Esophagus mucosa (tissue), 1 donor: ENCODE data around the gene PTTG1IP. TPM values are rescaled to one million over a fixed set of nuclear protein-coding genes. Genes with fewer than 3 reads are reported as not detected.

ENCODE experiments used
- ATAC-seq: fragments of 200-7000 bp; cut with Tn5 transposase; one replicate; pipeline ENCODE4 v1.9.1; 2020
- total RNA-seq: library from RNA; stranded (reverse); gene quantifications from one replicate; pipeline ENCODE4 v1.2.4, GENCODE V29; 2023
- donor health status: DM: yes; HTN: yes; CAD: no.

Gene PTTG1IP
- total RNA-seq, 1 donor from 2014 or later, result 67.1 TPM

GRCh38 chr21:44895859-44896258 lies 22.4 kb upstream of the PTTG1IP start:
- ATAC-seq, result no peak

GRCh38 chr21:44894687-44895302 lies 21.3 kb upstream of the PTTG1IP start:
- no peak for ATAC-seq

GRCh38 chr21:44893948-44894656 lies 20.6 kb upstream of the PTTG1IP start:
- ATAC-seq, result no peak

- ATAC-seq, result no peak
Observed at GRCh38 chr21:44893278-44893556, 19.7 kb upstream of the PTTG1IP start.

- ATAC-seq, result no peak
Observed at GRCh38 chr21:44892536-44893277, 19.2 kb upstream of the PTTG1IP start.

- no peak for ATAC-seq
Observed at GRCh38 chr21:44892095-44892494, 18.6 kb upstream of the PTTG1IP start.

GRCh38 chr21:44891631-44892031 lies 18.1 kb upstream of the PTTG1IP start:
- no peak for ATAC-seq

GRCh38 chr21:44890961-44891541 lies 17.6 kb upstream of the PTTG1IP start:
- ATAC-seq, result no peak

GRCh38 chr21:44890338-44890931 lies 16.9 kb upstream of the PTTG1IP start:
- peak; percentile 44 for ATAC-seq

GRCh38 chr21:44889625-44890337 lies 16.3 kb upstream of the PTTG1IP start:
- ATAC-seq, result no peak

GRCh38 chr21:44888581-44889550 lies 15.4 kb upstream of the PTTG1IP start:
- ATAC-seq, result peak; percentile 7

- ATAC-seq, result no peak
Observed at GRCh38 chr21:44887807-44888580, 14.5 kb upstream of the PTTG1IP start.

GRCh38 chr21:44887126-44887806 lies 13.8 kb upstream of the PTTG1IP start:
- ATAC-seq, result no peak

GRCh38 chr21:44886113-44887075 lies 12.9 kb upstream of the PTTG1IP start:
- ATAC-seq, result no peak

GRCh38 chr21:44885615-44886014 lies 12.1 kb upstream of the PTTG1IP start:
- ATAC-seq, result no peak

GRCh38 chr21:44884097-44884496 lies 10.6 kb upstream of the PTTG1IP start:
- no peak for ATAC-seq

GRCh38 chr21:44883250-44883649 lies 9.8 kb upstream of the PTTG1IP start:
- no peak for ATAC-seq

- ATAC-seq, result peak; percentile 8
Observed at GRCh38 chr21:44881198-44881872, 7.8 kb upstream of the PTTG1IP start.
